Peyer's patch (tissue), 4 donors: ENCODE data around the gene SRGAP2B.
"Not testable (repeated sequence)": the region's sequence is repeated elsewhere in the genome, so short reads cannot be mapped to it uniquely, and the experiment has no call there.

Experiments used
- POLR2A ChIP-seq, 2 donors: fragments of 450-650 bp; IDR thresholded peaks; one replicate each; pipeline ENCODE4 v1.5.1; 2017; ENCODE audit warnings: antibody characterized with exemption in 2 of 2, mild to moderate bottlenecking in 2 of 2, moderate library complexity in 2 of 2
- TF ChIP-seq, protein P1 (sequence below), 6 experiments: fragments of 450-650 bp in 4 of 6; fragments of 200-600 bp in 2 of 6; sonication (generic) in 1 of 6; IDR thresholded peaks; one replicate each; pipeline ENCODE4 v1.5.1; 2017 to 2019; ENCODE audit warnings: antibody characterized with exemption in 6 of 6, mild to moderate bottlenecking in 3 of 6, moderate library complexity in 1 of 6

DNA sequence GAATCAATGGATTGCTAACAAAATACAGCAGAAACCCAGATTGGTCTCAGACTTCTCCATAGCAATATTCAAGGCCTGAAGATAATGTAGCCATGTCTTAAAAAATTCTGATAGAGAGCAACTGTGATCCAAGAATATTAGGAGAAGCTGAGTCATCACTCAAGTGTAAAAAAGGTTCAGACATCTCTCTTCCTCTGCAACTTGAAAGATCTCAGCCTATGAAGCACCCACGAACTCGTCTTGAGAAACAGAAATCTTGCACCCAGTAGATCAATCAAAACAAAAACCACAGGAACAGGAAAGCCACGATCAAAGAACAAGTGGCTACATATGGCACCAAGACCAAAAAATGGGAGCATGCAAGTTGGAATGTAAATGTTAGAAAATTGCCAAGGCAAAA is 85.2 kb downstream of the SRGAP2B start:
- TF ChIP-seq, protein P1, sequence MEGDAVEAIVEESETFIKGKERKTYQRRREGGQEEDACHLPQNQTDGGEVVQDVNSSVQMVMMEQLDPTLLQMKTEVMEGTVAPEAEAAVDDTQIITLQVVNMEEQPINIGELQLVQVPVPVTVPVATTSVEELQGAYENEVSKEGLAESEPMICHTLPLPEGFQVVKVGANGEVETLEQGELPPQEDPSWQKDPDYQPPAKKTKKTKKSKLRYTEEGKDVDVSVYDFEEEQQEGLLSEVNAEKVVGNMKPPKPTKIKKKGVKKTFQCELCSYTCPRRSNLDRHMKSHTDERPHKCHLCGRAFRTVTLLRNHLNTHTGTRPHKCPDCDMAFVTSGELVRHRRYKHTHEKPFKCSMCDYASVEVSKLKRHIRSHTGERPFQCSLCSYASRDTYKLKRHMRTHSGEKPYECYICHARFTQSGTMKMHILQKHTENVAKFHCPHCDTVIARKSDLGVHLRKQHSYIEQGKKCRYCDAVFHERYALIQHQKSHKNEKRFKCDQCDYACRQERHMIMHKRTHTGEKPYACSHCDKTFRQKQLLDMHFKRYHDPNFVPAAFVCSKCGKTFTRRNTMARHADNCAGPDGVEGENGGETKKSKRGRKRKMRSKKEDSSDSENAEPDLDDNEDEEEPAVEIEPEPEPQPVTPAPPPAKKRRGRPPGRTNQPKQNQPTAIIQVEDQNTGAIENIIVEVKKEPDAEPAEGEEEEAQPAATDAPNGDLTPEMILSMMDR (IDR thresholded peaks at IDR 0.05) = not testable (repeated sequence)
- TF ChIP-seq POLR2A (IDR thresholded peaks at IDR 0.05) = not testable (repeated sequence)
